IMR-90 (cell line): ENCODE measurements around the gene CEP20. TPM values are rescaled to one million over a fixed set of nuclear protein-coding genes. Genes with fewer than 3 reads are reported as not detected.

Source experiments
- ATAC-seq: fragments of 200-7000 bp; cut with Tn5 transposase; 2 replicates; pipeline ENCODE4 v1.9.1; 2020; ENCODE audit warnings: low read depth, mild to moderate bottlenecking, moderate library complexity
- BruUV-seq: library from RNA; stranded (reverse); fragments of 400-500 nt; replicated peaks from 2 replicates; lab custom pipeline; 2021; lab: Mats Ljungman, UMichigan
- CTCF ChIA-PET: fragments of 300-600 bp; formaldehyde crosslinking; extraction: SDS; loops from one replicate; lab custom pipeline; 2021; ENCODE audit warnings: antibody characterized with exemption; lab: Yijun Ruan, JAX
- POLR2A ChIA-PET: fragments of 300-600 bp; sonication (Branson Sonifier 250); formaldehyde crosslinking; loops from one replicate; lab custom pipeline; 2022; ENCODE audit warnings: antibody characterized with exemption; ENCODE audit not compliant: unreplicated experiment; lab: Charles Lee
- DNase-seq: peaks from one replicate; pipeline ENCODE4 v3.0.0; 2013
- H2AFZ ChIP-seq: replicated peaks from 2 replicates; pipeline ENCODE3; 2013; ENCODE audit warnings: low read length, mild to moderate bottlenecking; ENCODE audit not compliant: poor library complexity
- H2AK5ac ChIP-seq: 2 replicates; pipeline ENCODE4 v1.6.1; 2013; ENCODE audit warnings: low read depth, low read length, inconsistent platforms
- H2AK9ac ChIP-seq: replicated peaks from 2 replicates; pipeline ENCODE3; 2013; ENCODE audit warnings: mild to moderate bottlenecking, low read depth, low read length, moderate library complexity; ENCODE audit not compliant: poor library complexity
- H2BK120ac ChIP-seq: 2 replicates; pipeline ENCODE4 v1.6.1; 2013; ENCODE audit warnings: low read depth, low read length, inconsistent platforms
- H2BK15ac ChIP-seq: 3 replicates; pipeline ENCODE4 v1.6.1; 2013; ENCODE audit warnings: low read depth, low read length, inconsistent platforms
- H2BK20ac ChIP-seq: 2 replicates; pipeline ENCODE4 v1.6.1; 2013; ENCODE audit warnings: low read depth, mild to moderate bottlenecking, inconsistent platforms, low read length, moderate library complexity
- H2BK5ac ChIP-seq: 2 replicates; pipeline ENCODE4 v1.6.1; 2013; ENCODE audit warnings: mild to moderate bottlenecking, low read depth, low read length, inconsistent platforms; ENCODE audit not compliant: poor library complexity, severe bottlenecking
- H3K14ac ChIP-seq: replicated peaks from 2 replicates; pipeline ENCODE4 v1.6.1; 2013; ENCODE audit warnings: low read depth, low read length, inconsistent platforms
- H3K18ac ChIP-seq: 2 replicates; pipeline ENCODE4 v1.6.1; 2013; ENCODE audit warnings: low read depth, low read length, control low read depth
- H3K23ac ChIP-seq: 2 replicates; pipeline ENCODE4 v1.6.1; 2013; ENCODE audit warnings: low read depth, low read length, inconsistent platforms
- H3K27ac ChIP-seq: 2 replicates; pipeline ENCODE4 v1.5.1; 2013; ENCODE audit warnings: mild to moderate bottlenecking, control low read depth, low read length; ENCODE audit not compliant: insufficient read depth
- H3K27me3 ChIP-seq: 2 replicates; pipeline ENCODE4 v1.6.1; 2013; ENCODE audit warnings: low read length; ENCODE audit not compliant: control insufficient read depth, insufficient read depth
- H3K36me3 ChIP-seq: 2 replicates; pipeline ENCODE4 v1.6.1; 2013; ENCODE audit warnings: low read length, mixed read lengths; ENCODE audit not compliant: control insufficient read depth, insufficient read depth
- H3K4ac ChIP-seq: 2 replicates; pipeline ENCODE4 v1.6.1; 2013; ENCODE audit warnings: low read depth, low read length, inconsistent platforms
- H3K4me1 ChIP-seq: 2 replicates; pipeline ENCODE4 v1.6.1; 2013; ENCODE audit warnings: low read length, mixed read lengths; ENCODE audit not compliant: control insufficient read depth, insufficient read depth
- H3K4me2 ChIP-seq: 2 replicates; pipeline ENCODE4 v1.6.1; 2013; ENCODE audit warnings: low read depth, mild to moderate bottlenecking, control low read depth, low read length, moderate library complexity
- H3K4me3 ChIP-seq: 2 replicates; pipeline ENCODE4 v1.5.1; 2013; ENCODE audit warnings: low read depth, mild to moderate bottlenecking, control low read depth, low read length, moderate library complexity; ENCODE audit not compliant: insufficient read depth
- H3K56ac ChIP-seq: 2 replicates; pipeline ENCODE4 v1.6.1; 2013; ENCODE audit warnings: low read length, inconsistent platforms; ENCODE audit not compliant: insufficient read depth; ENCODE audit errors: extremely low read depth
- H3K79me1 ChIP-seq, 2 experiments: 2 replicates each; pipeline ENCODE4 v1.6.1; 2013; ENCODE audit warnings: low read length in 2 of 2, inconsistent platforms in 1 of 2, low read depth in 1 of 2
- H3K9ac ChIP-seq: 2 replicates; pipeline ENCODE4 v1.6.1; 2013; ENCODE audit warnings: low read depth, low read length, control low read depth
- H3K9me1 ChIP-seq: 2 replicates; pipeline ENCODE4 v1.6.1; 2013; ENCODE audit warnings: low read length, inconsistent platforms; ENCODE audit not compliant: insufficient read depth
- H3K9me3 ChIP-seq: 2 replicates; pipeline ENCODE4 v1.6.1; 2013; ENCODE audit warnings: low read length; ENCODE audit not compliant: control insufficient read depth, insufficient read depth
- H4K20me1 ChIP-seq: 2 replicates; pipeline ENCODE4 v1.6.1; 2013; ENCODE audit warnings: low read length, inconsistent platforms; ENCODE audit not compliant: insufficient read depth
- H4K5ac ChIP-seq: 2 replicates; pipeline ENCODE4 v1.6.1; 2013; ENCODE audit warnings: mild to moderate bottlenecking, low read depth, low read length, control low read depth
- H4K8ac ChIP-seq, 2 experiments: 2 replicates each; pipeline ENCODE4 v1.6.1; 2013; ENCODE audit warnings: low read depth in 2 of 2, low read length in 2 of 2, control low read depth in 1 of 2, inconsistent platforms in 1 of 2
- H4K91ac ChIP-seq: 2 replicates; pipeline ENCODE4 v1.6.1; 2013; ENCODE audit warnings: low read depth, low read length, inconsistent platforms; ENCODE audit not compliant: insufficient read depth
- BHLHE40 ChIP-seq: fragments of 150-350 bp; IDR thresholded peaks from 2 replicates; pipeline ENCODE4 v1.6.1; 2016; ENCODE audit warnings: mild to moderate bottlenecking, low read depth, low read length
- CEBPB ChIP-seq: IDR thresholded peaks from 2 replicates; pipeline ENCODE4 v1.6.1; 2012; ENCODE audit warnings: low read depth, low read length, improper control_type of control experiment
- CHD1 ChIP-seq: IDR thresholded peaks from 2 replicates; pipeline ENCODE4 v1.6.1; 2012; ENCODE audit warnings: low read depth, low read length, improper control_type of control experiment
- CTCF ChIP-seq: conservative IDR thresholded peaks from 2 replicates; pipeline ENCODE4 v1.5.1; 2012; ENCODE audit warnings: mild to moderate bottlenecking, low read depth, low read length, improper control_type of control experiment
- ELK1 ChIP-seq: fragments of 150-350 bp; IDR thresholded peaks from 2 replicates; pipeline ENCODE4 v1.6.1; 2016; ENCODE audit warnings: low read depth, mild to moderate bottlenecking, low read length, moderate library complexity, borderline replicate concordance
- MXI1 ChIP-seq: IDR thresholded peaks from 2 replicates; pipeline ENCODE4 v1.6.1; 2012; ENCODE audit warnings: low read depth, mild to moderate bottlenecking, low read length, moderate library complexity, borderline replicate concordance
- NFE2L2 ChIP-seq: fragments of 150-350 bp; IDR thresholded peaks from 2 replicates; pipeline ENCODE4 v1.6.1; 2016; ENCODE audit warnings: low read depth, mild to moderate bottlenecking, low read length
- RCOR1 ChIP-seq: IDR thresholded peaks from 2 replicates; pipeline ENCODE4 v1.6.1; 2012; ENCODE audit warnings: mild to moderate bottlenecking, low read length, improper control_type of control experiment; ENCODE audit not compliant: insufficient replicate concordance
- WGBS, 2 experiments: methylation state at CpG; one replicate each; pipeline versions ENCODE4 v1.1.5 to v1.1.7; 2013; ENCODE audit warnings: missing lambda C conversion rate in 2 of 2; ENCODE audit not compliant: insufficient read length in 1 of 2; ENCODE audit errors: extremely low coverage in 2 of 2; 5-methylcytosine and 5-hydroxymethylcytosine counted together
- dilution Hi-C: fragments of 300-500 bp; cut with HindIII; formaldehyde crosslinking; loops from one replicate; pipeline ENCODE4 v1.14.3; 2018; ENCODE audit warnings: low sequenced_read_pairs; ENCODE audit not compliant: unreplicated experiment
- in situ Hi-C: fragments of 300-500 bp; cut with MboI; formaldehyde crosslinking; loops from 3 replicates; pipeline ENCODE4 v1.14.3; 2019; ENCODE audit warnings: low sequenced_read_pairs, inconsistent platforms, mixed read lengths
- intact Hi-C: fragments of 100-400 bp; cut with micrococcal nuclease; formaldehyde crosslinking; loops from 2 replicates; pipeline ENCODE4 v1.10.0; 2022
- polyA plus RNA-seq, 3 experiments: library from polyadenylated mRNA; depleted of rRNA; stranded (reverse); fragments of >200 nt; gene quantifications; 2 replicates each; pipeline ENCODE4 v1.2.3, GENCODE V29; 2012; ENCODE audit warnings: low replicate concordance in 1 of 3
- total RNA-seq: library from RNA; depleted of rRNA; stranded (reverse); fragments of >200 nt; gene quantifications from 2 replicates; pipeline ENCODE4 v1.2.3, GENCODE V29; 2012

CEP20 gene
- total and polyA plus RNA-seq, 2 of the 4 experiments (the other 2 are of a cell fraction), result 28.8 to 40.1 TPM

- Histone ChIP-seq H2AFZ (no peak overlapping the region), H3K27ac (no peak overlapping the region), H2BK20ac (no peak overlapping the region), H3K9me3 (no peaks in the 10 kb centered on the region), H3K23ac (no peak overlapping the region), H3K36me3 (no peaks in the 10 kb centered on the region), H3K27me3 (peaks cover 10% of the 10 kb centered on the region; the same call in 1 of the 2 replicates), H2BK5ac (no peak overlapping the region), H2BK120ac (no peak overlapping the region), H4K91ac (no peak overlapping the region), H4K5ac (no peak overlapping the region), H3K9ac (no peak overlapping the region), H3K4me2 (no peak overlapping the region), H3K18ac (no peak overlapping the region), H3K9me1 (no peaks in the 10 kb centered on the region), H3K79me1 (no peaks in the 10 kb centered on the region), H3K4me1 (peaks cover 3% of the 10 kb centered on the region), H2AK9ac (no peak overlapping the region), H3K4me3 (no peak overlapping the region), H3K4ac (no peak overlapping the region), H4K20me1 (no peaks in the 10 kb centered on the region), H2BK15ac (no peak overlapping the region), H3K56ac (no peak overlapping the region), H3K14ac (no peak overlapping the region), H4K8ac (no peak overlapping the region), H2AK5ac (no peak overlapping the region)
- ChIA-PET CTCF (no interaction called here), POLR2A (no interaction called here)
- dilution Hi-C loops, result no loop called here
- BruUV-seq, result no TSS peak
- TF ChIP-seq NFE2L2 (no peak), BHLHE40 (no peak), CEBPB (no peak), MXI1 (no peak), CTCF (no peak), ELK1 (no peak), CHD1 (no peak), RCOR1 (no peak)
- WGBS, 2 experiments, result 100% methylated on average over 3 of the region's 11 CpGs; no CpG with 5 or more reads in 1 of the 2 experiments
- intact Hi-C loops, result no loop called here
- in situ Hi-C loops, result no loop called here
- no peak for DNase-seq
- ATAC-seq, result no peak
Measured at GRCh38 chr16:15827709-15828343, 60.6 kb downstream of the CEP20 start.
